ENCODE measurements around the gene TBC1D13.
A peak's percentile ranks its signal among the peaks of the same experiment; 100 is the strongest.
"Not testable (repeated sequence)": the region's sequence is repeated elsewhere in the genome, so short reads cannot be mapped to it uniquely, and the experiment has no call there.

TBC1D13 gene

DNA sequence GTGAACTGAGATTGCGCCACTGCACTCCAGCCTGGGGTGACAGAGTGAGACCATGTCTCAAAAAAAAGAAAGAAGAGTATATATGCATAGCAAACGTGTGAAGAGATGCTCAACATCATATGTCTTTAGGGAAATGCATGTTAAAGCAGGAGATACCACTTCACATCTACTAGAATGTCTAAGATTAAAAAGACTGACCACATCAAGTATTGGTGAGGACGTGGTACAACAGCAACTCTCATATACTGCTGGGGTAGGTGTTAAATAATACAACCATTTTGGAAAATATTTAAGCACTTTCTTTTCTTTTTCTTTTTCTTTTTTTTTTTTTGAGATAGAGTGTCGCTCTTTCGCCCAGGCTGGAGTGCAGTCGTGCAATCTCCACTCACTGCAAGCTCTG lies 1.6 kb upstream of the TBC1D13 start:
- DNase-seq (ENCODE audit: low read depth in 2 of 2), result no peak

DNA sequence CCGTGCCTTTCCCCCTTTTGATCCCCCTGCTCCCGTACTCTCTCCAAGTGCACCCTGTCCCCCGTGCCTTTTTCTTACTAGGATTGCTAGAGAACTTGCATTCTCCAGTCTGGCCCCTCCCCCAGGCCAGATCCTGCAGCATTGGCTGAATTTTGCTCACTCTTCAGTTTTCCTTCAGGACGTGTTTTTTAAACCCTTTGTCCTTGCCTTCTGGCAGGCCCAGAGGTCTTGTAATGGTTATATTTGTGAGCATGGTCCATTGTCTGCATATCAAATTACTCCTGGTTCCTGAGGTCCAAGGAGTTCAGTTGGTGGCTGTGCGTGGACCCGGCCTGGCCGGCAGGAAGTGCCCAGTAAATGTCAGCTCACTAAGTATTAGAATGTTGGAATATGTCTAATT lies 606 bp downstream of the TBC1D13 start:
- DNase-seq (ENCODE audit: low read depth in 2 of 2), result no peak

DNA sequence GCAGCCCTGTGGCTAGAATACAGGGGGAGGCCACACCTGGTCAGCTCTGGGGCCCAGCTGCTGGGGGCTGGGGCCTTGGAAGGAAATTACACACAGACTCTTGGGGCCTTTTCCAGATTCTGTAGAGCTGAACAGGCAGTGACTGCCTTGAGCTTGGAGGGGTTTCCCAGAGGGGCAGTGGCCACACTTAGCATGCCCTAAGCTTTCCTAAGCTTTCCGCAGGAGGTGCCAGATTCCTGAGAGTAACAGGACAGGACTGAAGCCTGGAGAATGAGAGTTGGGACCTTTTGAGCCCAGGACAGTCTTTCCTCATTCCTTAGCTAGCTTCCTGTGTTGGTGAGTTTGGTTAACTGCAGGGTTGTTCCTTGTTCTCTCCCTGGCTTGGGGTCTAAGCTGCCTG lies 1.4 kb downstream of the TBC1D13 start:
- DNase-seq (ENCODE audit: low read depth in 2 of 2), result no peak

GRCh38 chr9:128790536-128790935 lies 3.5 kb downstream of the TBC1D13 start:
- DNase-seq (ENCODE audit: low read depth in 2 of 2), result no peak

DNA sequence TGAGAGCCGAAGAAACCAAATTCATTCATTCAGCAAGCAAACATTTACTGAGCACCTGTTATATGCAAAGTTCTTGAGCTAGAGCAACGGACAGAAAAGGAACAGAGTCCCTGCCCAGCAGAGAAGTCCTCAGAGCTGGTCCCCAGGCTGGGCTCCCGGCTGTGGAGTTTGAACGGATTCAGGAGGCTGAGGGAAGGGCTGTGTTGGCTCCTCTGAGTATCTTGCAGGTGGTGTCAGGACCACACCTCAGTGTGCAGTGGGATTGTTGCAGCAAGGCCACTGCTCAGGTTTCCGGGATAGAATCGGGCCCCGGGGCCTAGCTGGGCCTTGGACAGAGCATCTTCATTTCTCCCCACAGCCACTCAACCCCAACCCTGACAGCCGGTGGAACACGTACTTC lies 5.1 kb downstream of the TBC1D13 start:
- DNase-seq (ENCODE audit: low read depth in 2 of 2), result no peak

DNA sequence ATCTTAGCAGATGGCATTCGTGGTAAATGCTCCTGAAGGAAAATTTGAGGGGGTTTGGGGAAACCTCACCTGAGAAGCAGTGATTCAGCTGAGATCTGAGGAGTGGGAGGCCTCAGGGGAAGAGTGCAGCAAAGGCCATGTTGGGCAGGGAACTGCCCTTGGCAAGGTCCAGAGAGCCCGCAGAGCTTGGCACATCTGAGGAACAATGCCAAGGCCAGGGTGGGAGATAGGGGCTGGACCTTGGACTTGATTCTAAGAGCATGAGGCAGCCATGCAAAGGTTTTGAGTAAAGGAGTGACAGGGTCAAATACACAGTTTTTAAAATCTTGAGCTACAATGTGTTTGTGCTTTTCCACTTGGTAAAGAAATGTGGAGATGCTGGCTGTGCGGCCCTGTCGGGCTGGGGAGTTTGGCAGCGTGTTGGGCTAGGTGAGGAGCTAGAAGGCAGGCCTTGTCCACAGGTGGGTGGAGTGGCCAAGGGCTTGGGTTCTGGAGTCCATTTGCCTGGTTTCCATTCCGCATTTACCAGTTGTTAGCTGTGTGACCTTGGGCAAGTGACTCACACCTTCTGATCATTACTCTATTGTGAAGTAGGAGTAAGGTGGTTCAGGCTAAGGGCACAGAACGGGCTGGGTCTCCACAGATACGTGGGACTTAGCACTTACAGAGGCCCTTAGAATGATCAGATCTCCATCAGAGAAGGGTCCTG lies 6.1 kb downstream of the TBC1D13 start:
- no peak for DNase-seq (ENCODE audit: low read depth in 2 of 2)

DNA sequence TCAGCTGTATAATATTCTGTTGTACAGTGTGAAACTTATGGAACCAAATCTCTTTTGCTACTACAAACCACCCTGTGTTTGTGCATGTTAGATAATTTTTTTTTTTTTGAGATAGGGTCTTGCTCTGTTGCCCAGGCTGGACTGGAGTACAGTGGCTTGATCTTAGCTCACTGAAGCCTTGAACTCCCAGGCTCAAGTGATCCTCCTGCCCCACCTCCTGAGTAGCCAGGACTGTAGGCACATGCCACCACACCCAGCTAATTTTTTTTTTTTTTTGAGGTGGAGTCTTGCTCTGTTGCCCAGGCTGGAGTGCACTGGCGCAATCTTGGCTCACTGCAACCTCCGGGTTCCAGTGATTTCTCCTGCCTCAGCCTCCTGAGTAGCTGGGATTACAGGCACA lies 7.9 kb downstream of the TBC1D13 start:
- DNase-seq (ENCODE audit: low read depth in 2 of 2), result not testable (repeated sequence)

GRCh38 chr9:128798896-128799295 lies 11.8 kb downstream of the TBC1D13 start:
- no peak for DNase-seq (ENCODE audit: low read depth in 2 of 2)

DNA sequence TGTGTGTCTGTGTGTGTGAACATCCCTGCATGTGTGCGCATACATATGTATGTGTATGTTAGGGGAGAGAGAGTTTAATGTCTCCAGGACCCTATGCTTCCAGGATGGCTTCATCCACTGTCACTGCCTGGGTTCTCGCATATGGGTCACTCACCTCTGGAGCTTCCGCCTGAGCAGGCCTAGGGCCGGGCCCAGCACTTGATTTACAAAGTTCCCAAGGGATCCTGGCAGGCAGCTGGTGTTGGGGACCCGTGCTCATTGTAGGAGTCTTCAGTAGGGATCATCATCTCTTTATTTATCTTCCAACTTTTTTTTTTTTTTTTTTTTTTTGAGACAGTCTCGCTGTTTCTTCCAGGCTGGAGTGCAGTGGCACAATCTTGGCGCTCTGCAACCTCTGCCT lies 13.0 kb downstream of the TBC1D13 start:
- no peak for DNase-seq (ENCODE audit: low read depth in 2 of 2)

DNA sequence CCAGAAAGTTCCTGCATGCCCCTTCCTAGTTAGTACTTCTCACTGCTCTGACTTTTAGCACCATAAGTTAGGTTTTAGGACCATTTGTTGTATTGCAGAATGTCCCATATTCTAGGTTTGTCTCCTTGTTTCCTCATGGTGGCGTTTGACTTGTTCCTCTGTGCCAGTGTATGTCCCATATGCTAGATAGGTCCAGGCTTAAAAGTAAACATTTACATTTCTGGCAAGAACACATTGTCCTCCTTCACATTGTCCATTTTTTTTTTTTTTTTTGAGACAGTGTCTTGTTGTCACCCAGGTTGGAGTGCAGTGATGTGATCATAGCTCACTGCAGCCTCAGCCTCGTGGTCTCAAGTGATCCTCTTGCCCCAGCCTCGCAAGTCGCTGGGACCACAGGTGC lies 15.4 kb downstream of the TBC1D13 start:
- DNase-seq (ENCODE audit: low read depth in 2 of 2), result no peak

DNA sequence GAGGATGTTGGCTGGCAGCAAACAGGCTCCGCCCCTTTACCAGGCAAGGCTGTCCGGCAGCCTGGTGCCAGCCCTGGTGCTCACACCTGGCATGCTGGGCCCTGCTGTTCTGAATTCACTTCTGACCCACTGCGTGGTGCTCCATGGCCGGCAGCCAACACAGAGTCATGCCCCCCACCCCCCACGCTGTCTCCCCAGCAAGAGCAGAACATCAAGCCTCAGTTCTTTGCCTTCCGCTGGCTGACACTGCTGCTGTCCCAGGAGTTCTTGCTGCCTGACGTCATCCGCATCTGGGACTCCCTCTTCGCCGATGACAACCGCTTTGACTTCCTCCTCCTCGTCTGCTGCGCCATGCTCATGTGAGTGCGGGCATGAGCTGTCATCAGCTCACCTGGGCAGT lies 18.6 kb downstream of the TBC1D13 start:
- no peak for DNase-seq (ENCODE audit: low read depth in 2 of 2)

GRCh38 chr9:128807827-128808226 lies 20.8 kb downstream of the TBC1D13 start:
- DNase-seq (ENCODE audit: low read depth in 2 of 2), result no peak

GRCh38 chr9:128808543-128808942 lies 21.5 kb downstream of the TBC1D13 start:
- no peak for DNase-seq (ENCODE audit: low read depth in 2 of 2)

GRCh38 chr9:128809036-128809599 lies 22.1 kb downstream of the TBC1D13 start:
- no peak for DNase-seq (ENCODE audit: low read depth in 2 of 2)

- no peak for DNase-seq (ENCODE audit: low read depth in 2 of 2)
These were observed 22.8 kb downstream of the TBC1D13 start for GRCh38 chr9:128809831-128810230.

DNA sequence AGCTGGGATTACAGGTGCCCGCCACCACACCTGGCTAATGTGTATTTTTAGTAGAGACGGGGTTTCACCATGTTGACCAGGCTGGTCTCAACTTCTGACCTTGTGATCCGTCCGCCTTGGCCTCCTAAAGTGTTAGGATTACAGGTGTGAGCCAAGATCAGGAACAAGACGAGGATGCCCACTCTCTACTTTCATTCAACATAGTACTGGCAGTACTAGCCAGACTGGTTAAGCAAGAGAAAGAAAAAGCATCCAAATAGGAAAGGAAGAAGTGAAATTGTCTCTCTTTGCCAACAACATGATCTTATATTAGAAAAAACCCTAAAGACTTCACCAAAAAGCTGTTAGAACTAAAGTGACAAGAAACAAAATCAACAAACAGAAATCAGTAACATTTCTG lies 23.8 kb downstream of the TBC1D13 start:
- DNase-seq (ENCODE audit: low read depth in 2 of 2), result no peak

GRCh38 chr9:128818099-128818838 lies 31.2 kb downstream of the TBC1D13 start, which contains the start of gene ENDOG:
Gene ENDOG, plus strand, starts transcription at chr9:128818500. Its CDS starts 185 bp downstream, at chr9:128818685.
- peak; percentile 95 to 97 for DNase-seq (ENCODE audit: low read depth in 2 of 2)

DNA sequence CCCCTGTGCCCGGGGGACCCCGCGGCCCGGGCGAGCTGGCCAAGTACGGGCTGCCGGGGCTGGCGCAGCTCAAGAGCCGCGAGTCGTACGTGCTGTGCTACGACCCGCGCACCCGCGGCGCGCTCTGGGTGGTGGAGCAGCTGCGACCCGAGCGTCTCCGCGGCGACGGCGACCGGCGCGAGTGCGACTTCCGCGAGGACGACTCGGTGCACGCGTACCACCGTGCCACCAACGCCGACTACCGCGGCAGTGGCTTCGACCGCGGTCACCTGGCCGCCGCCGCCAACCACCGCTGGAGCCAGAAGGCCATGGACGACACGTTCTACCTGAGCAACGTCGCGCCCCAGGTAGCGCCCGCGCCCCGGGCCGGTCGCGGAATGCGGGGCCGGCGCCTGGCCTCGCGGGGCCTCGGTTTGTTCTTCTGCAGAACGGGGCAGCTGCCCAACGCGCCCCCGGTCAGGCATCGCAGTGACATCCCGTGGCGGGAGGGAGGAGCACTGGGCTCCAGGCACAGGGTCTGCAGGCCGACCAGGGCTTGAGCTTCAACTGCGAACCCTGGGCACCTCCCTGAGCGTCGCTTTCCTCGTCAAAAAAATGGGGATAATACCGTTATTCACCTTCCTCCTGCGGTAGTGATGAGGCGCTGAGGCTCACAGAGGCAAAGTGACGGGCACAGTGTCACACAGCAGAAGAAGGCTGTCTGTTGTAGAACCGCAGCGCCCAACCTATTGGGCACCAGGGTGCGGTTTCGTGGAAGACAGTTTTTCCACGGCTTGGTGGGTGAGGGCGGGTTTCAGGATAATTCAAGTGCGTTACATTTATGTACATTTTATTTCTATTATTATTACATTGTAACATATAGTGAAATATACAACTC lies 32.0 kb downstream of the TBC1D13 start:
- peak; percentile 21 to 41 for DNase-seq (ENCODE audit: low read depth in 2 of 2)

GRCh38 chr9:128819716-128820664 lies 32.9 kb downstream of the TBC1D13 start:
- no peak for DNase-seq (ENCODE audit: low read depth in 2 of 2)

DNA sequence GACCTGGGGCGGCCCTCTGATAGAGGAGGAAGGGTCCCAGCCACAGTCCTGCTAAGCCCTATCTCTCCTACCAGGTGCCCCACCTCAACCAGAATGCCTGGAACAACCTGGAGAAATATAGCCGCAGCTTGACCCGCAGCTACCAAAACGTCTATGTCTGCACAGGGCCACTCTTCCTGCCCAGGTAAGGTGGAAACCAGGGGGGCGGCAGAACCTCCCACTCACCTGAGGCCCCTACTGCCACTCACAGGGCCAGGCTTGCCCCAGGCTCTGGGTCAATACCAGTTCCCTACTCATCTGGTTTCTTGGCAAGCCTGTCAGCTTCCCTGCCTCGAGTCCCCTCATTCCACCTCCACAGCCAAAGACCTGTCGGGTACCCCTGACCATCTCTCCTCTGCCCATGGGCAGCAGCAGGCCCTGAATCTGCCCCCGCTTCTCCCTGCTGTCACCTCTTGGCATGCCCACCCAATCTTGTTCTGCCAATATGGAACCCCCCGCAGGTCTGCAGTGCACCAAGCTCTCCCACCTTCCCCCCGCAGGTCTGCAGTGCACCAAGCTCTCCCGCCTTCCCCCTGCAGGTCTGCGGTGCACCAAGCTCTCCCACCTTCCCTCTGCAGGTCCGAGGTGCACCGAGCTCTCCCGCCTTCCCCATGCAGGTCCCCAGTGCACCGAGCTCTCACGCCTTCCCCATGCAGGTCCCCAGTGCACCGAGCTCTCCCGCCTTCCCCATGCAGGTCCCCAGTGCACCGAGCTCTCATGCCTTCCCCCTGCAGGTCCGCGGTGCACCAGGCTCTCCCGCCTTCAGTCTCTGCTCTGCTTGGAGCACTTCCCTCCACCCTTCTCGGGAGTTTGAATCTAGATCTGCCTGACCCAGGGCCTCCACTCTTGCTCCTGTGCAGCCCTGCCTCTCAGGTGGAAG lies 33.9 kb downstream of the TBC1D13 start:
- DNase-seq (ENCODE audit: low read depth in 2 of 2), result no peak
